Small intestine (tissue), 7 donors: ENCODE results near the gene TBC1D14. TPM values are rescaled to one million over a fixed set of nuclear protein-coding genes. Genes with fewer than 3 reads are reported as not detected.
A peak's percentile ranks its signal among the peaks of the same experiment; 100 is the strongest.

Experiments used
- DNase-seq, 2 donors: peaks; one replicate each; pipeline versions ENCODE4 v3.0.0 to v3.0.0-alpha.2; 2013
- FAIRE-seq: peaks from 2 replicates; lab custom pipeline; 2012; peaks lifted over from hg19 to GRCh38; lab: Jason Lieb, UNC
- H3K27ac ChIP-seq, 3 donors: one replicate each; pipeline ENCODE4 v1.5.1; 2013; ENCODE audit warnings: low read length in 2 of 3, mild to moderate bottlenecking in 2 of 3, control low read depth in 1 of 3, inconsistent platforms in 1 of 3, low read depth in 1 of 3, moderate library complexity in 1 of 3
- H3K27me3 ChIP-seq, 3 donors: one replicate each; pipeline ENCODE4 v1.6.1; 2013; ENCODE audit warnings: low read length in 3 of 3, inconsistent platforms in 1 of 3; ENCODE audit not compliant: control insufficient read depth in 3 of 3, insufficient read depth in 3 of 3
- H3K36me3 ChIP-seq, 3 donors: one replicate each; pipeline ENCODE4 v1.6.1; 2013; ENCODE audit warnings: low read length in 3 of 3, inconsistent platforms in 1 of 3, low read depth in 1 of 3, mild to moderate bottlenecking in 1 of 3, moderate library complexity in 1 of 3; ENCODE audit not compliant: control insufficient read depth in 3 of 3, insufficient read depth in 2 of 3
- H3K4me1 ChIP-seq, 3 donors: one replicate each; pipeline ENCODE4 v1.6.1; 2013; ENCODE audit warnings: low read length in 2 of 3, inconsistent platforms in 1 of 3, low read depth in 1 of 3, mild to moderate bottlenecking in 1 of 3, moderate library complexity in 1 of 3; ENCODE audit not compliant: control insufficient read depth in 3 of 3, insufficient read depth in 2 of 3
- H3K4me3 ChIP-seq, 3 donors: one replicate each; pipeline ENCODE4 v1.5.1; 2013; ENCODE audit warnings: low read length in 3 of 3, control low read depth in 1 of 3, inconsistent platforms in 1 of 3, low read depth in 1 of 3, mild to moderate bottlenecking in 1 of 3, moderate library complexity in 1 of 3
- H3K9me3 ChIP-seq, 2 donors: one replicate each; pipeline ENCODE4 v1.6.1; 2013; ENCODE audit warnings: low read depth in 1 of 2, low read length in 1 of 2; ENCODE audit not compliant: control insufficient read depth in 2 of 2, insufficient read depth in 1 of 2
- WGBS, 3 donors: extraction: QIAGEN DNeasy Blood & Tissue Kit; methylation state at CpG; one replicate each; pipeline ENCODE4 v1.1.7; 2013; 5-methylcytosine and 5-hydroxymethylcytosine counted together
- polyA plus RNA-seq, 4 donors: library from polyadenylated mRNA; stranded (reverse) in 3 of 4; unstranded in 1 of 4; fragments of 200-250 nt in 3 of 4; fragments of 120-200 nt in 1 of 4; gene quantifications; one replicate each; pipeline versions ENCODE4 v1.2.1 to v1.2.3, GENCODE V29; 2013
- donor health status: healthy with polysubstance abuse.
- donor health status: control.
- donor health status: control.
- donor health status: Bipolar disorder and iron deficiency.
- donor health status: healthy.

The TBC1D14 gene
- polyA plus RNA-seq, 4 donors: 16.8 to 57.8 (median 25.2) TPM

- H3K27me3 ChIP-seq: no peaks in the 10 kb centered on the region
- FAIRE-seq: no peak
- no peak for DNase-seq
- H3K9me3 ChIP-seq: no peaks in the 10 kb centered on the region
- peaks cover 17 to 58% (median 18%) of the 10 kb centered on the region in 3 donors for H3K4me1 ChIP-seq
- WGBS, 3 donors: 79 to 89% (median 86%) methylated on average over 18 of the region's 18 CpGs
- peaks cover 0 to 30% (median 0%) of the 10 kb centered on the region in 3 donors for H3K36me3 ChIP-seq
- peak overlapping the region in 2 of 3 donors; percentile 71 to 95 for H3K27ac ChIP-seq
- no peak overlapping the region for H3K4me3 ChIP-seq
Observed at GRCh38 chr4:6915041-6916005, 5.7 kb downstream of the TBC1D14 start.

- H3K4me3 ChIP-seq: no peak overlapping the region
- H3K4me1 ChIP-seq: peaks cover 13 to 57% (median 18%) of the 10 kb centered on the region in 3 donors
- no peaks in the 10 kb centered on the region for H3K27me3 ChIP-seq
- FAIRE-seq (no peak), DNase-seq (no peak)
- peaks cover 0 to 31% (median 0%) of the 10 kb centered on the region in 3 donors for H3K36me3 ChIP-seq
- WGBS, 3 donors: 64 to 81% (median 80%) methylated on average over 12 of the region's 12 CpGs
- peak overlapping the region; percentile 65 to 95 (median 93) for H3K27ac ChIP-seq
- no peaks in the 10 kb centered on the region for H3K9me3 ChIP-seq
Observed at GRCh38 chr4:6916069-6916586, 6.5 kb downstream of the TBC1D14 start.

GRCh38 chr4:6916587-6917460, 7.2 kb downstream of the TBC1D14 start:
- Histone ChIP-seq H3K27me3 (no peaks in the 10 kb centered on the region), H3K4me3 (no peak overlapping the region), H3K4me1 (peaks cover 11 to 52% (median 18%) of the 10 kb centered on the region in 3 donors), H3K9me3 (no peaks in the 10 kb centered on the region), H3K27ac (peak overlapping the region; percentile 86 to 95 (median 93)), H3K36me3 (peaks cover 0 to 25% (median 0%) of the 10 kb centered on the region in 3 donors)
- FAIRE-seq (no peak), DNase-seq (peak; percentile 85 to 90)
- WGBS, 3 donors: 16 to 41% (median 27%) methylated on average over 15 of the region's 15 CpGs

GRCh38 chr4:6917461-6918271, 8.0 kb downstream of the TBC1D14 start:
- FAIRE-seq: no peak
- Histone ChIP-seq H3K4me3 (no peak overlapping the region), H3K36me3 (peaks cover 0 to 26% (median 0%) of the 10 kb centered on the region in 3 donors), H3K9me3 (no peaks in the 10 kb centered on the region), H3K27me3 (no peaks in the 10 kb centered on the region), H3K27ac (peak overlapping the region; percentile 86 to 95 (median 93)), H3K4me1 (peaks cover 11 to 52% (median 18%) of the 10 kb centered on the region in 3 donors)
- WGBS, 3 donors: 22 to 33% (median 24%) methylated on average over 18 of the region's 18 CpGs
- peak; percentile 95 to 97 for DNase-seq

- peaks cover 11 to 52% (median 18%) of the 10 kb centered on the region in 3 donors for H3K4me1 ChIP-seq
- peaks cover 0 to 31% (median under 1%) of the 10 kb centered on the region in 3 donors for H3K36me3 ChIP-seq
- no peaks in the 10 kb centered on the region for H3K27me3 ChIP-seq
- FAIRE-seq (no peak), DNase-seq (peak in 1 of 2 donors; percentile 36)
- no peaks in the 10 kb centered on the region for H3K9me3 ChIP-seq
- 15 to 27% (median 16%) methylated on average over 7 of the region's 7 CpGs for WGBS, 3 donors
- H3K4me3 ChIP-seq: no peak overlapping the region
- peak overlapping the region; percentile 86 to 95 (median 93) for H3K27ac ChIP-seq
Observed at GRCh38 chr4:6918338-6918737, 8.7 kb downstream of the TBC1D14 start.

- Histone ChIP-seq H3K27ac (no peak overlapping the region), H3K4me1 (peaks cover 11 to 47% (median 18%) of the 10 kb centered on the region in 3 donors), H3K9me3 (no peaks in the 10 kb centered on the region), H3K27me3 (no peaks in the 10 kb centered on the region), H3K36me3 (peaks cover 8 to 44% (median 10%) of the 10 kb centered on the region in 3 donors), H3K4me3 (no peak overlapping the region)
- FAIRE-seq (no peak), DNase-seq (no peak)
- 63 to 66% (median 63%) methylated on average over 3 of the region's 3 CpGs for WGBS, 3 donors
Observed at GRCh38 chr4:6920171-6920570, 10.5 kb downstream of the TBC1D14 start.

GRCh38 chr4:6923507-6923906, 13.9 kb downstream of the TBC1D14 start:
- H3K36me3 ChIP-seq: peaks cover 8 to 57% (median 10%) of the 10 kb centered on the region in 3 donors
- DNase-seq (no peak), FAIRE-seq (no peak)
- no peak overlapping the region for H3K27ac ChIP-seq
- WGBS, 3 donors: 97 to 98% (median 98%) methylated on average over 32 of the region's 32 CpGs
- no peaks in the 10 kb centered on the region for H3K27me3 ChIP-seq
- peaks cover 3 to 32% (median 7%) of the 10 kb centered on the region in 3 donors for H3K4me1 ChIP-seq
- H3K9me3 ChIP-seq: no peaks in the 10 kb centered on the region
- H3K4me3 ChIP-seq: no peak overlapping the region
